Kidney capillary endothelial cell (primary cell): ENCODE data around the gene ZNF223.

Experiments used
- DNase-seq: peaks from one replicate; pipeline ENCODE4 v3.0.0-alpha.2; 2018; ENCODE audit warnings: low spot score

The ZNF223 gene

GRCh38 chr19:44071824-44072542 lies 20.1 kb downstream of the ZNF223 start, which contains the start of gene ZNF284:
Gene ZNF284 (plus strand): TSS chr19:44072159. CDS start chr19:44076390, 4,231 bp downstream.
- DNase-seq: peak; percentile 75

GRCh38 chr19:44072543-44073401 lies 20.9 kb downstream of the ZNF223 start:
- no peak for DNase-seq

GRCh38 chr19:44076325-44076724 lies 24.5 kb downstream of the ZNF223 start:
- DNase-seq: no peak

- no peak for DNase-seq
Observed at GRCh38 chr19:44092108-44092507, 40.3 kb downstream of the ZNF223 start.

GRCh38 chr19:44093931-44094765 lies 42.3 kb downstream of the ZNF223 start, which contains the start of gene ZNF224:
Gene ZNF224 (plus strand): TSS chr19:44094361. CDS start chr19:44097874, 3,513 bp downstream.
- peak; percentile 85 for DNase-seq

GRCh38 chr19:44107751-44108150 lies 55.9 kb downstream of the ZNF223 start:
- DNase-seq: no peak

- no peak for DNase-seq
Observed at GRCh38 chr19:44109458-44109857, 57.6 kb downstream of the ZNF223 start.

GRCh38 chr19:44111910-44112463 lies 60.2 kb downstream of the ZNF223 start:
- DNase-seq: peak; percentile 55

GRCh38 chr19:44112802-44113137 lies 60.9 kb downstream of the ZNF223 start:
- DNase-seq: no peak

GRCh38 chr19:44113138-44113783 lies 61.4 kb downstream of the ZNF223 start, which contains the start of gene ZNF225:
Gene ZNF225 (plus strand): TSS chr19:44113399. CDS start chr19:44115828, 2,429 bp downstream.
- DNase-seq: peak; percentile 95

GRCh38 chr19:44113784-44114390 lies 62.1 kb downstream of the ZNF223 start:
- peak; percentile 0 for DNase-seq
